Panc1 (cell line): Measurements from ENCODE around the gene MGAT4C. TPM values are rescaled to one million over a fixed set of nuclear protein-coding genes. Genes with fewer than 3 reads are reported as not detected.

Experiments
- ATAC-seq: fragments of 200-7000 bp; cut with Tn5 transposase; 2 replicates; pipeline ENCODE4 v1.9.1; 2020; ENCODE audit warnings: mild to moderate bottlenecking, moderate library complexity
- BruUV-seq: library from RNA; stranded (reverse); fragments of 400-500 nt; replicated peaks from 2 replicates; lab custom pipeline; 2021; lab: Mats Ljungman, UMichigan
- CTCF ChIA-PET: fragments of 300-600 bp; sonication (Branson Sonifier 250); formaldehyde crosslinking; loops from one replicate; lab custom pipeline; 2022; ENCODE audit warnings: antibody characterized with exemption; lab: Charles Lee
- POLR2A ChIA-PET: fragments of 300-600 bp; sonication (Branson Sonifier 250); formaldehyde crosslinking; loops from one replicate; lab custom pipeline; 2022; ENCODE audit warnings: antibody characterized with exemption; lab: Charles Lee
- DNase-seq: peaks from one replicate; pipeline ENCODE4 v3.0.0-alpha.2; 2010; ENCODE audit warnings: low read depth, low spot score
- H3K27ac ChIP-seq: 2 replicates; pipeline ENCODE4 v1.5.1; 2011; ENCODE audit warnings: mild to moderate bottlenecking, low read length, inconsistent platforms
- H3K27me3 ChIP-seq: fragments of 200-500 bp; sonication (Bioruptor generic); 2 replicates; pipeline ENCODE4 v1.6.0; 2014; ENCODE audit warnings: low read length, inconsistent platforms; ENCODE audit not compliant: control insufficient read depth, insufficient read depth
- H3K36me3 ChIP-seq: fragments of 200-500 bp; sonication (Bioruptor generic); 2 replicates; pipeline ENCODE4 v1.5.1; 2014; ENCODE audit warnings: inconsistent platforms, mild to moderate bottlenecking, low read length, moderate library complexity; ENCODE audit not compliant: control insufficient read depth, insufficient read depth
- H3K4me1 ChIP-seq: 2 replicates; pipeline ENCODE4 v1.5.1; 2011; ENCODE audit warnings: inconsistent platforms, mild to moderate bottlenecking, low read length, moderate library complexity; ENCODE audit not compliant: control insufficient read depth, insufficient read depth
- H3K4me3 ChIP-seq, 2 experiments: 2 replicates each; pipeline ENCODE4 v1.5.1; 2011 to 2012; ENCODE audit warnings: low read depth in 2 of 2, low read length in 2 of 2, mild to moderate bottlenecking in 2 of 2, inconsistent platforms in 1 of 2, moderate library complexity in 1 of 2
- H3K9me3 ChIP-seq: fragments of 200-500 bp; sonication (Bioruptor generic); 2 replicates; pipeline ENCODE4 v1.5.1; 2014; ENCODE audit warnings: low read depth, mild to moderate bottlenecking, inconsistent platforms, low read length, moderate library complexity; ENCODE audit not compliant: control insufficient read depth, insufficient read depth
- POLR2AphosphoS5 ChIP-seq: IDR thresholded peaks from 2 replicates; pipeline ENCODE4 v1.6.1; 2012; ENCODE audit warnings: mild to moderate bottlenecking, low read depth, low read length, moderate library complexity
- SIN3A ChIP-seq: IDR thresholded peaks from 2 replicates; pipeline ENCODE4 v1.6.1; 2012; ENCODE audit warnings: low read depth, mild to moderate bottlenecking, low read length, moderate library complexity, borderline replicate concordance; ENCODE audit not compliant: insufficient read depth
- TCF7L2 ChIP-seq: IDR thresholded peaks from 2 replicates; pipeline ENCODE4 v1.6.1; 2011; ENCODE audit warnings: mild to moderate bottlenecking, low read depth, low read length, inconsistent platforms
- in situ Hi-C: cut with HindIII; loops from 2 replicates; pipeline ENCODE4 v1.10.0; 2016; ENCODE audit warnings: low sequenced_read_pairs, low pct_unique_long_range_greater_than_20kb
- intact Hi-C: fragments of 100-400 bp; cut with micrococcal nuclease; formaldehyde crosslinking; loops from one replicate; pipeline ENCODE4 v1.10.0; 2022; ENCODE audit not compliant: unreplicated experiment
- total RNA-seq: library from RNA; stranded (reverse); gene quantifications from one replicate; pipeline ENCODE4 v1.2.1, GENCODE V29; 2021; ENCODE audit not compliant: unreplicated experiment
- TF ChIP-seq, protein P1 (sequence below): fragments of 450-650 bp; IDR thresholded peaks from 2 replicates; pipeline ENCODE4 v1.5.1; 2017; ENCODE audit warnings: mild to moderate bottlenecking
- TF ChIP-seq, protein P2 (sequence below), 2 experiments: IDR thresholded peaks; 2 replicates each; pipeline ENCODE4 v1.6.1; 2011 to 2012; ENCODE audit warnings: low read depth in 2 of 2, control low read depth in 1 of 2, low read length in 1 of 2, mild to moderate bottlenecking in 1 of 2, moderate library complexity in 1 of 2; ENCODE audit not compliant: insufficient read depth in 1 of 2

The MGAT4C gene
- total RNA-seq, 1 experiment from 2014 or later, result not detected

GRCh38 chr12:85983601-85984000, 272.6 kb downstream of the MGAT4C start:
- ATAC-seq (no peak), DNase-seq (no peak)
- Histone ChIP-seq H3K4me3 (no peak overlapping the region), H3K36me3 (no peaks in the 10 kb centered on the region), H3K27me3 (no peaks in the 10 kb centered on the region), H3K4me1 (no peaks in the 10 kb centered on the region), H3K27ac (no peak overlapping the region), H3K9me3 (no peaks in the 10 kb centered on the region)
- TF ChIP-seq SIN3A, result no peak
- TF ChIP-seq, protein P1, sequence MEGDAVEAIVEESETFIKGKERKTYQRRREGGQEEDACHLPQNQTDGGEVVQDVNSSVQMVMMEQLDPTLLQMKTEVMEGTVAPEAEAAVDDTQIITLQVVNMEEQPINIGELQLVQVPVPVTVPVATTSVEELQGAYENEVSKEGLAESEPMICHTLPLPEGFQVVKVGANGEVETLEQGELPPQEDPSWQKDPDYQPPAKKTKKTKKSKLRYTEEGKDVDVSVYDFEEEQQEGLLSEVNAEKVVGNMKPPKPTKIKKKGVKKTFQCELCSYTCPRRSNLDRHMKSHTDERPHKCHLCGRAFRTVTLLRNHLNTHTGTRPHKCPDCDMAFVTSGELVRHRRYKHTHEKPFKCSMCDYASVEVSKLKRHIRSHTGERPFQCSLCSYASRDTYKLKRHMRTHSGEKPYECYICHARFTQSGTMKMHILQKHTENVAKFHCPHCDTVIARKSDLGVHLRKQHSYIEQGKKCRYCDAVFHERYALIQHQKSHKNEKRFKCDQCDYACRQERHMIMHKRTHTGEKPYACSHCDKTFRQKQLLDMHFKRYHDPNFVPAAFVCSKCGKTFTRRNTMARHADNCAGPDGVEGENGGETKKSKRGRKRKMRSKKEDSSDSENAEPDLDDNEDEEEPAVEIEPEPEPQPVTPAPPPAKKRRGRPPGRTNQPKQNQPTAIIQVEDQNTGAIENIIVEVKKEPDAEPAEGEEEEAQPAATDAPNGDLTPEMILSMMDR, result no peak
- TF ChIP-seq, protein P2, sequence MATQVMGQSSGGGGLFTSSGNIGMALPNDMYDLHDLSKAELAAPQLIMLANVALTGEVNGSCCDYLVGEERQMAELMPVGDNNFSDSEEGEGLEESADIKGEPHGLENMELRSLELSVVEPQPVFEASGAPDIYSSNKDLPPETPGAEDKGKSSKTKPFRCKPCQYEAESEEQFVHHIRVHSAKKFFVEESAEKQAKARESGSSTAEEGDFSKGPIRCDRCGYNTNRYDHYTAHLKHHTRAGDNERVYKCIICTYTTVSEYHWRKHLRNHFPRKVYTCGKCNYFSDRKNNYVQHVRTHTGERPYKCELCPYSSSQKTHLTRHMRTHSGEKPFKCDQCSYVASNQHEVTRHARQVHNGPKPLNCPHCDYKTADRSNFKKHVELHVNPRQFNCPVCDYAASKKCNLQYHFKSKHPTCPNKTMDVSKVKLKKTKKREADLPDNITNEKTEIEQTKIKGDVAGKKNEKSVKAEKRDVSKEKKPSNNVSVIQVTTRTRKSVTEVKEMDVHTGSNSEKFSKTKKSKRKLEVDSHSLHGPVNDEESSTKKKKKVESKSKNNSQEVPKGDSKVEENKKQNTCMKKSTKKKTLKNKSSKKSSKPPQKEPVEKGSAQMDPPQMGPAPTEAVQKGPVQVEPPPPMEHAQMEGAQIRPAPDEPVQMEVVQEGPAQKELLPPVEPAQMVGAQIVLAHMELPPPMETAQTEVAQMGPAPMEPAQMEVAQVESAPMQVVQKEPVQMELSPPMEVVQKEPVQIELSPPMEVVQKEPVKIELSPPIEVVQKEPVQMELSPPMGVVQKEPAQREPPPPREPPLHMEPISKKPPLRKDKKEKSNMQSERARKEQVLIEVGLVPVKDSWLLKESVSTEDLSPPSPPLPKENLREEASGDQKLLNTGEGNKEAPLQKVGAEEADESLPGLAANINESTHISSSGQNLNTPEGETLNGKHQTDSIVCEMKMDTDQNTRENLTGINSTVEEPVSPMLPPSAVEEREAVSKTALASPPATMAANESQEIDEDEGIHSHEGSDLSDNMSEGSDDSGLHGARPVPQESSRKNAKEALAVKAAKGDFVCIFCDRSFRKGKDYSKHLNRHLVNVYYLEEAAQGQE (IDR thresholded peaks at IDR 0.05; ENCODE audit: insufficient read depth in 1 of 2, low read depth in 2 of 2, low read length in 1 of 2), result no peak
- TF ChIP-seq POLR2AphosphoS5, result no peak
- no peak for TF ChIP-seq TCF7L2
- in situ Hi-C loops, result no loop called here
- no TSS peak for BruUV-seq
- CTCF ChIA-PET, result no interaction called here
- POLR2A ChIA-PET, result no interaction called here
- intact Hi-C loops, result no loop called here

DNA sequence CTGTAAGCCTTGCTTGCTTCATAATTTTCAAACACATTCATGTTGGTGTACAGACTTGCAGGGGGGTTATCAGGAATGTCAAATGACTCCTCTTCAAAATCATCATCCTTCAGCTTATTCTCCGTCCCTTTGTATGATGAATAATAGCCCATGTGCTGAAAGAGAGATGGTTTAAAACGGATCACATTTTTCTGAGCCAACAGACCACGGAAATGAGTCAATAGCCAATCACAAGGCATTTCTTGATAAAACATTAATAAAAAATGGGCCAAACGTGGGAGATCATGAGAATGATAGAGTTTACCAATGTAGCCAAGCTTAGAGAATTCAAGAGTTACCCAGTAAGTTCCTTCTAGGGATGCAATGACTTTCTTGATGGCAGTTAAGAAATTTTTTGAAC, 276.6 kb downstream of the MGAT4C start:
- TF ChIP-seq, protein P2 (IDR thresholded peaks at IDR 0.05; ENCODE audit: insufficient read depth in 1 of 2, low read depth in 2 of 2, low read length in 1 of 2), result no peak
- TF ChIP-seq, protein P1, result no peak
- TF ChIP-seq SIN3A (no peak), TCF7L2 (no peak)
- in situ Hi-C loops (no loop called here), intact Hi-C loops (no loop called here)
- DNase-seq (no peak), ATAC-seq (no peak)
- CTCF ChIA-PET, result no interaction called here
- BruUV-seq, result no TSS peak
- Histone ChIP-seq H3K4me3 (no peak overlapping the region), H3K36me3 (no peaks in the 10 kb centered on the region), H3K4me1 (no peaks in the 10 kb centered on the region), H3K27me3 (no peaks in the 10 kb centered on the region), H3K9me3 (no peaks in the 10 kb centered on the region), H3K27ac (no peak overlapping the region)
- POLR2A ChIA-PET, result no interaction called here
